Common myeloid progenitor, CD34-positive (primary cell): ENCODE results near the gene GPR37L1.

ENCODE experiments used
- CTCF ChIA-PET: fragments of 350-600 bp; sonication (Branson Sonifier 250); formaldehyde crosslinking; loops from one replicate; lab custom pipeline; 2021; ENCODE audit warnings: antibody characterized with exemption; lab: Charles Lee
- POLR2A ChIA-PET: fragments of 350-600 bp; sonication (Branson Sonifier 250); formaldehyde crosslinking; loops from one replicate; lab custom pipeline; 2021; ENCODE audit warnings: antibody characterized with exemption; lab: Charles Lee
- DNase-seq, 3 donors: peaks; one replicate each; pipeline versions ENCODE4 v3.0.0 to v3.0.0-alpha.2; 2013
- H3K27ac ChIP-seq, 2 experiments: 1 replicate in 1 of 2; 2 replicates in 1 of 2; pipeline ENCODE4 v1.7.0; 2013; ENCODE audit warnings: inconsistent platforms in 2 of 2, low read length in 2 of 2, mild to moderate bottlenecking in 2 of 2, low read depth in 1 of 2, moderate library complexity in 1 of 2; ENCODE audit not compliant: severe bottlenecking in 2 of 2, insufficient read depth in 1 of 2, poor library complexity in 1 of 2
- H3K27me3 ChIP-seq, 5 experiments: replicated peaks in 2 of 5; 1 replicate in 3 of 5; 2 replicates in 2 of 5; pipeline versions ENCODE4 v1.6.1 to v1.7.0; 2013; ENCODE audit warnings: low read length in 4 of 5, mild to moderate bottlenecking in 2 of 5, moderate library complexity in 2 of 5, inconsistent platforms in 1 of 5; ENCODE audit not compliant: insufficient read depth in 5 of 5, control insufficient read depth in 4 of 5
- H3K36me3 ChIP-seq, 4 experiments: 1 replicate in 2 of 4; 2 replicates in 2 of 4; pipeline versions ENCODE4 v1.6.1 to v1.7.0; 2013; ENCODE audit warnings: low read length in 3 of 4, control low read depth in 1 of 4, mild to moderate bottlenecking in 1 of 4; ENCODE audit not compliant: control insufficient read depth in 4 of 4, insufficient read depth in 4 of 4
- H3K4me1 ChIP-seq, 4 experiments: 1 replicate in 3 of 4; 2 replicates in 1 of 4; pipeline versions ENCODE4 v1.6.1 to v1.7.1; 2013; ENCODE audit warnings: low read length in 3 of 4, mild to moderate bottlenecking in 3 of 4, control low read depth in 1 of 4, inconsistent platforms in 1 of 4, moderate library complexity in 1 of 4; ENCODE audit not compliant: control insufficient read depth in 4 of 4, insufficient read depth in 4 of 4; ENCODE audit errors: control extremely low read depth in 1 of 4
- H3K4me3 ChIP-seq, 7 experiments: 1 replicate in 4 of 7; 2 replicates in 3 of 7; pipeline versions ENCODE4 v1.5.1 to v1.7.0; 2013; ENCODE audit warnings: mild to moderate bottlenecking in 7 of 7, low read length in 6 of 7, moderate library complexity in 6 of 7, inconsistent platforms in 2 of 7, low read depth in 2 of 7, control low read depth in 1 of 7; ENCODE audit not compliant: insufficient read depth in 4 of 7, control insufficient read depth in 1 of 7; ENCODE audit errors: extremely low read depth in 1 of 7
- H3K9me3 ChIP-seq, 5 experiments: 1 replicate in 4 of 5; 2 replicates in 1 of 5; pipeline versions ENCODE4 v1.6.1 to v1.7.1; 2013; ENCODE audit warnings: low read length in 4 of 5, mild to moderate bottlenecking in 2 of 5, inconsistent platforms in 1 of 5, low read depth in 1 of 5, moderate library complexity in 1 of 5; ENCODE audit not compliant: control insufficient read depth in 4 of 5, insufficient read depth in 2 of 5; ENCODE audit errors: control extremely low read depth in 1 of 5
- WGBS: methylation state at CpG from one replicate; pipeline ENCODE4 v1.1.5; 2013; ENCODE audit not compliant: insufficient coverage; 5-methylcytosine and 5-hydroxymethylcytosine counted together

GPR37L1 gene

GRCh38 chr1:202084791-202085681, 37.7 kb upstream of the GPR37L1 start:
- no peaks in the 10 kb centered on the region for H3K4me1 ChIP-seq
- DNase-seq, result no peak
- H3K27me3 ChIP-seq, result peaks cover 0 to 3% (median 0%) of the 10 kb centered on the region in 5 experiments
- ChIA-PET CTCF (no interaction called here), POLR2A (no interaction called here)
- 76% methylated on average over 9 of the region's 16 CpGs for WGBS
- H3K9me3 ChIP-seq, result no peaks in the 10 kb centered on the region
- H3K36me3 ChIP-seq, result no peaks in the 10 kb centered on the region
- H3K27ac ChIP-seq, result no peak overlapping the region
- no peak overlapping the region for H3K4me3 ChIP-seq

GRCh38 chr1:202085682-202086373, 36.9 kb upstream of the GPR37L1 start:
- Histone ChIP-seq H3K27me3 (peaks cover 0 to 3% (median 0%) of the 10 kb centered on the region in 5 experiments), H3K4me3 (no peak overlapping the region), H3K36me3 (no peaks in the 10 kb centered on the region), H3K9me3 (no peaks in the 10 kb centered on the region), H3K27ac (no peak overlapping the region), H3K4me1 (no peaks in the 10 kb centered on the region)
- DNase-seq, result no peak
- 96% methylated on average over 7 of the region's 7 CpGs for WGBS
- POLR2A ChIA-PET, result no interaction called here
- CTCF ChIA-PET, result interaction anchor here (0.9 kb wide), 1 partner anchor 9 kb away, joined by 3 read pairs; no protein-coding TSS in a partner anchor

- H3K36me3 ChIP-seq, result no peaks in the 10 kb centered on the region
- H3K27me3 ChIP-seq, result peaks cover 0 to 3% (median 0%) of the 10 kb centered on the region in 5 experiments
- CTCF ChIA-PET, result interaction anchor here (0.9 to 1.0 kb wide), 2 partner anchors 8 to 10 kb away, joined by 3 read pairs; no protein-coding TSS in a partner anchor
- H3K4me3 ChIP-seq, result no peak overlapping the region
- no peak for DNase-seq
- POLR2A ChIA-PET, result no interaction called here
- H3K27ac ChIP-seq, result no peak overlapping the region
- no peaks in the 10 kb centered on the region for H3K9me3 ChIP-seq
- WGBS, result 75% methylated on average over 7 of the region's 7 CpGs
- no peaks in the 10 kb centered on the region for H3K4me1 ChIP-seq
Measured at GRCh38 chr1:202086579-202087350, 36.0 kb upstream of the GPR37L1 start.

DNA sequence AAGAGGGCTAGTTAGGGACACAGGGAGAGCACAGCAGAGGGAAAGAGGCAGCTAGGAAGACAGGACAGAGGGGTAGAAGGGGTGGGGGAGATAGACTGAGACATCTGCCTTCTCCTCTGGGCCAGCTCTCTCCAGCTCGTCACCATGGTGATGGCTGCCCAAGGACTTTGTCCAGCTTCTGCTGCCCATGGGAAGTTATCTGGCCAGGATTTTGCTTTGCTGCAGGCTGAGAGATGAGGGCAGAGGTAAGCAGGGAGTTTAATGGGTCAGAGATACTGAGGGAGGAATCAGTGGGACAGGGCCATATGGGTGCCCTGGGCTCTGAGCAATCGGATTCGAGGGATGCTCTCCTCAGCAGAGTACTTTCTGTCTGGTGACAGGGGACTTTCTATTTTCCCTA, 34.5 kb upstream of the GPR37L1 start:
- Histone ChIP-seq H3K36me3 (no peaks in the 10 kb centered on the region), H3K4me3 (no peak overlapping the region), H3K27ac (no peak overlapping the region), H3K9me3 (no peaks in the 10 kb centered on the region), H3K27me3 (peaks cover 0 to 3% (median 0%) of the 10 kb centered on the region in 5 experiments), H3K4me1 (no peaks in the 10 kb centered on the region)
- ChIA-PET CTCF (no interaction called here), POLR2A (no interaction called here)
- no CpG with 5 or more reads among the region's 3 CpGs for WGBS
- no peak for DNase-seq

- ChIA-PET POLR2A (no interaction called here), CTCF (no interaction called here)
- Histone ChIP-seq H3K27ac (no peak overlapping the region), H3K4me3 (no peak overlapping the region), H3K4me1 (no peaks in the 10 kb centered on the region), H3K27me3 (peaks cover 0 to 3% (median 0%) of the 10 kb centered on the region in 5 experiments), H3K36me3 (no peaks in the 10 kb centered on the region), H3K9me3 (no peaks in the 10 kb centered on the region)
- 75% methylated on average over 3 of the region's 3 CpGs for WGBS
- DNase-seq, result no peak
Measured at GRCh38 chr1:202090994-202091393, 31.7 kb upstream of the GPR37L1 start.

DNA sequence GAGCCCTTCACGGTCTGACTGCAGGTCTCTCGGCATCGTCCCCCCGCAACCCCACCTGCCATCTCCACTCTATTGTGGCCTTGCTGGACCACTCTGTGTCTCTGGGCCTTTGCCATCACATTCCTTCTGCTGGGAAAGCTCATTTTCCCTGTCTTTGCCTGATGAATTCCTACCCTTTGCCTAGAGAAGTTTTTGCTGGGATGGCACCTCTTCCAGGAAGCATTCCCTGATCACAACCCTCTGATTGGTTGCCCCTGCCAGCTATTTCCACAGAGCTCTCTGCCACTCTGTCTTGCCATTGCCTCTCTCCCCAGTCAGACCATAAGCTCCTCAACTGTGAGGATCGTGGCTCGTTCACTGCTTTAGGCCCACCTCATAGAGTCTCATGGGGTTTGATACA, 28.9 kb upstream of the GPR37L1 start:
- 100% methylated on average over 6 of the region's 6 CpGs for WGBS
- DNase-seq, result no peak
- H3K4me1 ChIP-seq, result no peaks in the 10 kb centered on the region
- ChIA-PET POLR2A (no interaction called here), CTCF (interaction anchor here (1.1 kb wide), 1 partner anchor 66 kb away, joined by 3 read pairs; no protein-coding TSS in a partner anchor)
- H3K27me3 ChIP-seq, result no peaks in the 10 kb centered on the region
- no peaks in the 10 kb centered on the region for H3K36me3 ChIP-seq
- no peaks in the 10 kb centered on the region for H3K9me3 ChIP-seq
- H3K4me3 ChIP-seq, result no peak overlapping the region
- no peak overlapping the region for H3K27ac ChIP-seq
